Activated B cell treated with CpG ODN at 0.5 μM for 24 hours (primary cell): Measurements from ENCODE around the gene SETD9. TPM values are rescaled to one million over a fixed set of nuclear protein-coding genes. Genes with fewer than 3 reads are reported as not detected.

ENCODE experiments used
- ATAC-seq: fragments of 200-7000 bp; cut with Tn5 transposase; one replicate; pipeline ENCODE4 v1.10.0; 2021; ENCODE audit warnings: low read depth, mild to moderate bottlenecking, moderate library complexity
- CTCF ChIA-PET: fragments of 350-600 bp; sonication (Branson Sonifier 250); formaldehyde crosslinking; loops from one replicate; lab custom pipeline; 2021; ENCODE audit warnings: antibody characterized with exemption; lab: Charles Lee
- POLR2A ChIA-PET: fragments of 350-600 bp; sonication (Branson Sonifier 250); formaldehyde crosslinking; loops from one replicate; lab custom pipeline; 2021; ENCODE audit warnings: antibody characterized with exemption; lab: Charles Lee
- DNase-seq: peaks from one replicate; pipeline ENCODE4 v3.0.0; 2022
- H3K27ac Mint-ChIP-seq: one replicate; pipeline ENCODE4 v1.8.0; 2020; ENCODE audit warnings: mixed read lengths
- H3K27me3 Mint-ChIP-seq: one replicate; pipeline ENCODE4 v1.8.0; 2021; ENCODE audit warnings: mixed read lengths
- H3K36me3 Mint-ChIP-seq: one replicate; pipeline ENCODE4 v1.8.0; 2021; ENCODE audit warnings: low read depth, mixed read lengths
- H3K4me1 Mint-ChIP-seq: one replicate; pipeline ENCODE4 v1.8.0; 2021; ENCODE audit warnings: mixed read lengths
- H3K4me3 Mint-ChIP-seq: one replicate; pipeline ENCODE4 v1.8.0; 2020; ENCODE audit warnings: mild to moderate bottlenecking, mixed read lengths
- H3K9me3 Mint-ChIP-seq: one replicate; pipeline ENCODE4 v1.8.0; 2020; ENCODE audit warnings: mixed read lengths
- intact Hi-C: fragments of 100-400 bp; cut with micrococcal nuclease; formaldehyde crosslinking; loops from one replicate; pipeline ENCODE4 v1.15.1; 2024
- total RNA-seq: library from RNA; stranded (reverse); gene quantifications from 2 replicates; pipeline ENCODE4 v1.2.3, GENCODE V29; 2022
- TF ChIP-seq, protein P1 (sequence below): fragments of 200-600 bp; IDR thresholded peaks from one replicate; pipeline ENCODE4 v1.8.0; 2022; ENCODE audit warnings: antibody characterized with exemption, mild to moderate bottlenecking

The SETD9 gene
- total RNA-seq, 1 donor from 2014 or later: 3.4 TPM

DNA sequence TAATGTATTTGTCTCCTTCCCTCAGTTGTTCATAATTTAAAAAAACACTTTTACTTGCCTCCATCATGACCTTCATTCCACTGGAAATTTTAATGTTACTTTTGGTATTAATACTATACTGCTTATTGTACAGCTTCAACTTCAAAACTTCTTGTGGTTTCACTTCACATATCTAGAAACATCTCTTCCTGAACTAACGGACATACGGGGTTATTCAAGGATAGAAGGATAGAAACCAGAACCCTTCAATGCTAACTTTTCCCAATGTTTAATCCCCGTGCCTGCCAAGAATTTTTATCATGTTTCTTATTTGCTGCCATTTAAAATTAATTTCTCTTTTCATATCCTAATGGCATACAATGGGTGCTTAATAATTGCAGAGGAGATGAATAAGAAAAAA, 36.3 kb upstream of the SETD9 start:
- ATAC-seq (no peak), DNase-seq (no peak)
- H3K27ac Mint-ChIP-seq: peak overlapping the region; percentile 63
- intact Hi-C loops: no loop called here
- ChIA-PET CTCF (interaction anchor here (1.2 to 1.6 kb wide), 2 partner anchors 11 to 608 kb away, joined by 3 read pairs; no protein-coding TSS in a partner anchor), POLR2A (no interaction called here)
- TF ChIP-seq, protein P1, sequence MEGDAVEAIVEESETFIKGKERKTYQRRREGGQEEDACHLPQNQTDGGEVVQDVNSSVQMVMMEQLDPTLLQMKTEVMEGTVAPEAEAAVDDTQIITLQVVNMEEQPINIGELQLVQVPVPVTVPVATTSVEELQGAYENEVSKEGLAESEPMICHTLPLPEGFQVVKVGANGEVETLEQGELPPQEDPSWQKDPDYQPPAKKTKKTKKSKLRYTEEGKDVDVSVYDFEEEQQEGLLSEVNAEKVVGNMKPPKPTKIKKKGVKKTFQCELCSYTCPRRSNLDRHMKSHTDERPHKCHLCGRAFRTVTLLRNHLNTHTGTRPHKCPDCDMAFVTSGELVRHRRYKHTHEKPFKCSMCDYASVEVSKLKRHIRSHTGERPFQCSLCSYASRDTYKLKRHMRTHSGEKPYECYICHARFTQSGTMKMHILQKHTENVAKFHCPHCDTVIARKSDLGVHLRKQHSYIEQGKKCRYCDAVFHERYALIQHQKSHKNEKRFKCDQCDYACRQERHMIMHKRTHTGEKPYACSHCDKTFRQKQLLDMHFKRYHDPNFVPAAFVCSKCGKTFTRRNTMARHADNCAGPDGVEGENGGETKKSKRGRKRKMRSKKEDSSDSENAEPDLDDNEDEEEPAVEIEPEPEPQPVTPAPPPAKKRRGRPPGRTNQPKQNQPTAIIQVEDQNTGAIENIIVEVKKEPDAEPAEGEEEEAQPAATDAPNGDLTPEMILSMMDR: no peak
- H3K27me3 Mint-ChIP-seq: no peaks in the 10 kb centered on the region
- H3K4me3 Mint-ChIP-seq: no peak overlapping the region
- H3K9me3 Mint-ChIP-seq: no peaks in the 10 kb centered on the region
- peaks cover 87% of the 10 kb centered on the region for H3K36me3 Mint-ChIP-seq
- H3K4me1 Mint-ChIP-seq: peaks cover 52% of the 10 kb centered on the region

DNA sequence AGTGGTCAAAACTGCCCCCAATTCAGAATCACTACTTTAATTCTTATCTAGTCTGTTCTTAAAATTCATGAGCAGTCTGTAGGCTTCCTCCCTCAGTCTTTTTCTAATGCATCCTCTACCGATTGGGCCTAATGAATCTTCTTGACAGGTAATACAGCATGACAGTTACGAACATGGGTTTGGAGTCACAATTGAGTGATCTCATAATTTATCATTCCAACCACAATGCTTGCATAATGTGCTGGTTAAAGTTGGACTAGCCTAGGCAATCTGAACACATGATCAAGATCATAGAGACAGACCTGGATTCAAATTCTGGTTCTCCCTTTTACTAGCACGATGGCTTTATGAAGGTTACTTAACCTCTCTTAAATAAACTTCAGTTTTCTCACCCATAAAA, 33.1 kb upstream of the SETD9 start:
- Mint-ChIP-seq H3K4me1 (peaks cover 32% of the 10 kb centered on the region), H3K36me3 (peaks cover 86% of the 10 kb centered on the region), H3K27me3 (no peaks in the 10 kb centered on the region), H3K9me3 (no peaks in the 10 kb centered on the region), H3K4me3 (no peak overlapping the region), H3K27ac (peak overlapping the region; percentile 43)
- DNase-seq: no peak
- POLR2A ChIA-PET: no interaction called here
- no peak for ATAC-seq
- TF ChIP-seq, protein P1: no peak
- intact Hi-C loops: no loop called here
- CTCF ChIA-PET: no interaction called here

DNA sequence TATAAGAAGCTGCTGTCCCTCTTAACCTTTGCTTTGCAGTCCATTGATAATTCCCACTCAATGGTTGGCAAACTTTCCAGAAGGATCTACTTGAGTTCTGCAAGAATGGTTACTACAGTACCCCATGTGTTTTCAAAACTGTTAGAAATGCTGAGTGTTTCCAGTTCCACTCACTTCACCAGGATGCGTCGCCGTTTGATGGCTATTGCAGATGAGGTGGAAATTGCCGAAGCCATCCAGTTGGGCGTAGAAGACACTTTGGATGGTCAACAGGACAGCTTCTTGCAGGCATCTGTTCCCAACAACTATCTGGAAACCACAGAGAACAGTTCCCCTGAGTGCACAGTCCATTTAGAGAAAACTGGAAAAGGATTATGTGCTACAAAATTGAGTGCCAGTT, 27.8 kb upstream of the SETD9 start:
- ChIA-PET CTCF (no interaction called here), POLR2A (no interaction called here)
- intact Hi-C loops: loop anchor here (2.0 kb wide), 1 partner anchor 15 kb away; no protein-coding TSS in a partner anchor
- H3K27ac Mint-ChIP-seq: peak overlapping the region; percentile 51
- H3K27me3 Mint-ChIP-seq: no peaks in the 10 kb centered on the region
- ATAC-seq: no peak
- no peaks in the 10 kb centered on the region for H3K4me1 Mint-ChIP-seq
- H3K36me3 Mint-ChIP-seq: peaks cover 92% of the 10 kb centered on the region
- no peaks in the 10 kb centered on the region for H3K9me3 Mint-ChIP-seq
- TF ChIP-seq, protein P1: no peak
- H3K4me3 Mint-ChIP-seq: no peak overlapping the region
- no peak for DNase-seq

DNA sequence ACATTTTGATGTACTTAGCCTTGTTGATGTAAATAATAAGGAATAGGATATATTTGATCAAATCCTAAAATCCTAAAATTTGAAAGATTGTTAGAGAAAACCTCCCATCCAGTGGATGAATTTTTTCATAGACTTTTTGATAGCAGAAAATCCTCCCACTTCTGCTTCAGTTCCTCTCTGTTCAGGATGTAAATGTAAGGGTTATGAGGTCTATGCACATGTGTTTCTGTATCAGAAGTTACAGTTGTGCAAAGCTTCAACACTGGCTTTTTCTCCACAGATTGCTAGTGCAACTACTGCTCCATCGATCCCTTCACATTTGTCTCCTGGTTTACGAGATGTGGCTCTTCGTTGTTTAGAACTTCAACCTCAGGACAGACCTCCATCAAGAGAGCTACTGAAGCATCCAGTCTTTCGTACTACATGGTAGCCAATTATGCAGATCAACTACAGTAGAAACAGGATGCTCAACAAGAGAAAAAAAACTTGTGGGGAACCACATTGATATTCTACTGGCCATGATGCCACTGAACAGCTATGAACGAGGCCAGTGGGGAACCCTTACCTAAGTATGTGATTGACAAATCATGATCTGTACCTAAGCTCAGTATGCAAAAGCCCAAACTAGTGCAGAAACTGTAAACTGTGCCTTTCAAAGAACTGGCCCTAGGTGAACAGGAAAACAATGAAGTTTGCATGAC, 16.0 kb upstream of the SETD9 start:
- peak; percentile 25 for ATAC-seq
- intact Hi-C loops: loop anchor here (2.0 kb wide), 1 partner anchor 15 kb away; no protein-coding TSS in a partner anchor
- CTCF ChIA-PET: interaction anchor here (1.2 to 1.5 kb wide), 2 partner anchors 245 to 630 kb away, joined by 4 to 5 read pairs; no protein-coding TSS in a partner anchor
- Mint-ChIP-seq H3K4me3 (no peak overlapping the region), H3K9me3 (no peaks in the 10 kb centered on the region), H3K36me3 (peaks cover 79% of the 10 kb centered on the region), H3K27me3 (no peaks in the 10 kb centered on the region), H3K4me1 (peaks cover 15% of the 10 kb centered on the region), H3K27ac (peak overlapping the region; percentile 57)
- TF ChIP-seq, protein P1: no peak
- POLR2A ChIA-PET: interaction anchor here (1.5 kb wide), 1 partner anchor 17 kb away, joined by 4 read pairs; no protein-coding TSS in a partner anchor
- no peak for DNase-seq

DNA sequence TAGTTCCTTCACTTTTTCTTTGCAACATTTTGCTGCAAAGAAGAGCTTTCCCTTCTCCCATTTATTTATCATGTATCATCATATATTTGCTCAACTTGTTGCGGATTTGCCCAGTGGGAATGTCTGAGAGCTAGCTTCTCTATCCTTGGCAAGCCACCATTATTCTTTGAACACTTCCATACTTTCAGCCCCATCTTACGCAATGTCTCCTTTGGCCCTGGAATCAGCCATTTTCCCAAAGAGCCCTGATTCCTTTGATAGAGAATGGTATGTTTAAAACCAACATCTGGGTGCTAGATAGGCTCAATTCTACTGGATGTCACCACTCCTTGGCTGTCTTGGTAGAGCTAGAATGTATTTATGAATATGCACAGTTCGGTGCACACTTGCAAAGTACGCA, 12.6 kb upstream of the SETD9 start:
- ATAC-seq: no peak
- intact Hi-C loops: no loop called here
- H3K4me3 Mint-ChIP-seq: no peak overlapping the region
- peak overlapping the region; percentile 47 for H3K27ac Mint-ChIP-seq
- TF ChIP-seq, protein P1: no peak
- H3K36me3 Mint-ChIP-seq: peaks cover 47% of the 10 kb centered on the region
- no peak for DNase-seq
- H3K4me1 Mint-ChIP-seq: peaks cover 15% of the 10 kb centered on the region
- ChIA-PET POLR2A (interaction anchor here (0.7 to 1.2 kb wide), 2 partner anchors 41 to 55 kb away, joined by 3 to 8 read pairs; no protein-coding TSS in a partner anchor), CTCF (interaction anchor here (1.0 to 2.3 kb wide), 2 partner anchors 241 to 626 kb away, joined by 5 to 8 read pairs; no protein-coding TSS in a partner anchor)
- H3K27me3 Mint-ChIP-seq: no peaks in the 10 kb centered on the region
- H3K9me3 Mint-ChIP-seq: no peaks in the 10 kb centered on the region
